RPMI7951 (cell line): ENCODE measurements around the gene CYP17A1. TPM values are rescaled to one million over a fixed set of nuclear protein-coding genes. Genes with fewer than 3 reads are reported as not detected.
"Not testable (repeated sequence)": the region's sequence is repeated elsewhere in the genome, so short reads cannot be mapped to it uniquely, and the experiment has no call there.

ENCODE experiments used
- DNase-seq: peaks from one replicate; pipeline ENCODE4 v3.0.0-alpha.2; 2012; ENCODE audit warnings: low read depth
- total RNA-seq: library from RNA; depleted of rRNA; stranded (reverse); fragments of >200 nt; shearing (Covaris generic); gene quantifications from 2 replicates; pipeline ENCODE4 v1.2.3, GENCODE V29; 2014; rRNA removed

The CYP17A1 gene
- not detected in 2 replicates for total RNA-seq

- DNase-seq: peak; percentile 34
Measured at GRCh38 chr10:102837230-102837721, at the start of gene CYP17A1. CYP17A1 (minus strand) TSS chr10:102837413; CDS start chr10:102837361, 52 bp downstream.

- DNase-seq: no peak
Measured at GRCh38 chr10:102880256-102880655, 43.0 kb upstream of the CYP17A1 start.

GRCh38 chr10:102878629-102879028 lies 41.4 kb upstream of the CYP17A1 start:
- DNase-seq: no peak

- no peak for DNase-seq
Measured at GRCh38 chr10:102876747-102877153, 39.5 kb upstream of the CYP17A1 start.

- DNase-seq: no peak
Measured at GRCh38 chr10:102872163-102872562, 35.0 kb upstream of the CYP17A1 start.

GRCh38 chr10:102870221-102870620 lies 33.0 kb upstream of the CYP17A1 start:
- no peak for DNase-seq

GRCh38 chr10:102869258-102870198 lies 32.3 kb upstream of the CYP17A1 start, which contains the start of gene AS3MT:
AS3MT (plus strand) TSS chr10:102869470; CDS start chr10:102869593, 123 bp downstream.
- no peak for DNase-seq

- DNase-seq: no peak
Measured at GRCh38 chr10:102868911-102869257, 31.7 kb upstream of the CYP17A1 start.

GRCh38 chr10:102865620-102866019 lies 28.4 kb upstream of the CYP17A1 start:
- no peak for DNase-seq

GRCh38 chr10:102863660-102864059 lies 26.4 kb upstream of the CYP17A1 start:
- DNase-seq: no peak

GRCh38 chr10:102859911-102860310 lies 22.7 kb upstream of the CYP17A1 start:
- no peak for DNase-seq

- no peak for DNase-seq
Measured at GRCh38 chr10:102856758-102857424, 19.7 kb upstream of the CYP17A1 start.

GRCh38 chr10:102855731-102856436 lies 18.7 kb upstream of the CYP17A1 start:
- peak; percentile 97 for DNase-seq

- not testable (repeated sequence) for DNase-seq
Measured at GRCh38 chr10:102853237-102853636, 16.0 kb upstream of the CYP17A1 start.

GRCh38 chr10:102850025-102850518 lies 12.9 kb upstream of the CYP17A1 start:
- DNase-seq: no peak

GRCh38 chr10:102845352-102845902 lies 8.2 kb upstream of the CYP17A1 start:
- no peak for DNase-seq

- not testable (repeated sequence) for DNase-seq
Measured at GRCh38 chr10:102844190-102844776, 7.1 kb upstream of the CYP17A1 start.

GRCh38 chr10:102843139-102843538 lies 5.9 kb upstream of the CYP17A1 start:
- not testable (repeated sequence) for DNase-seq

GRCh38 chr10:102841827-102842345 lies 4.7 kb upstream of the CYP17A1 start:
- DNase-seq: no peak

- DNase-seq: not testable (repeated sequence)
Measured at GRCh38 chr10:102838276-102838927, 1.2 kb upstream of the CYP17A1 start.
